Measurements from ENCODE around the gene HADHB.
"Not testable (repeated sequence)": the region's sequence is repeated elsewhere in the genome, so short reads cannot be mapped to it uniquely, and the experiment has no call there.

Gene HADHB

GRCh38 chr2:26331321-26331720, 86.6 kb downstream of the HADHB start:
- DNase-seq = not testable (repeated sequence)

GRCh38 chr2:26333293-26333692, 88.6 kb downstream of the HADHB start:
- no peak for DNase-seq

- no peak for DNase-seq
Observed at GRCh38 chr2:26335231-26335630, 90.5 kb downstream of the HADHB start.

- no peak for DNase-seq
Observed at GRCh38 chr2:26336719-26337118, 92.0 kb downstream of the HADHB start.

GRCh38 chr2:26337298-26337697, 92.6 kb downstream of the HADHB start:
- DNase-seq = no peak
